HCT116 (cell line): ENCODE measurements around the gene KLRD1. TPM values are rescaled to one million over a fixed set of nuclear protein-coding genes. Genes with fewer than 3 reads are reported as not detected.

Experiments
- ATAC-seq: fragments of 200-7000 bp; cut with Tn5 transposase; 2 replicates; pipeline ENCODE4 v1.9.1; 2020; ENCODE audit warnings: mild to moderate bottlenecking, moderate library complexity
- BruUV-seq: library from RNA; stranded (reverse); fragments of 400-500 nt; replicated peaks from 2 replicates; lab custom pipeline; 2021; lab: Mats Ljungman, UMichigan
- CTCF ChIA-PET: fragments of 300-600 bp; sonication (Branson Sonifier 250); formaldehyde crosslinking; loops from one replicate; lab custom pipeline; 2021; ENCODE audit warnings: antibody characterized with exemption; lab: Charles Lee
- POLR2A ChIA-PET: fragments of 300-600, 350-600 bp; sonication (Branson Sonifier 250); formaldehyde crosslinking; loops from one replicate; lab custom pipeline; 2021; ENCODE audit warnings: antibody characterized with exemption; lab: Charles Lee
- RAD21 ChIA-PET, 2 experiments: fragments of 300-600 bp; sonication (Branson Sonifier 250); formaldehyde crosslinking; loops; one replicate each; lab custom pipeline; 2023; ENCODE audit warnings: low total read pairs in 2 of 2; ENCODE audit not compliant: uncharacterized antibody in 2 of 2, unreplicated experiment in 2 of 2, low non-redundant PET in 1 of 2; lab: Charles Lee
- DNase-seq: peaks from one replicate; pipeline ENCODE4 v3.0.0-alpha.2; 2010; ENCODE audit warnings: low read depth, low spot score
- H2AFZ ChIP-seq: fragments of 200-600 bp; shearing (Covaris generic), sonication (generic); 2 replicates; pipeline ENCODE4 v1.6.1; 2017; ENCODE audit warnings: low read depth, mixed run types, mixed read lengths, antibody characterized with exemption, low read length; ENCODE audit not compliant: poor library complexity, severe bottlenecking
- H3K27ac ChIP-seq: 2 replicates; pipeline ENCODE4 v1.5.1; 2012; ENCODE audit warnings: low read depth, low read length
- H3K27me3 ChIP-seq: fragments of 200-600 bp; sonication (generic); 2 replicates; pipeline ENCODE4 v1.6.1; 2016; ENCODE audit warnings: mixed run types, low read length, mixed read lengths; ENCODE audit not compliant: insufficient read depth
- H3K36me3 ChIP-seq, 2 experiments: fragments of 200-500 bp in 1 of 2; fragments of 200-600 bp in 1 of 2; sonication (Bioruptor generic) in 1 of 2; sonication (generic) in 1 of 2; 2 replicates each; pipeline versions ENCODE4 v1.5.1 to v1.6.1; 2014 to 2016; ENCODE audit warnings: low read length in 2 of 2, inconsistent platforms in 1 of 2, mixed read lengths in 1 of 2, mixed run types in 1 of 2; ENCODE audit not compliant: insufficient read depth in 2 of 2, control insufficient read depth in 1 of 2
- H3K4me1 ChIP-seq, 2 experiments: fragments of 200-600 bp in 1 of 2; sonication (generic) in 1 of 2; 2 replicates each; pipeline versions ENCODE4 v1.5.1 to v1.6.1; 2012 to 2017; ENCODE audit warnings: low read length in 2 of 2, inconsistent platforms in 1 of 2, mild to moderate bottlenecking in 1 of 2, mixed read lengths in 1 of 2, mixed run types in 1 of 2, moderate library complexity in 1 of 2; ENCODE audit not compliant: insufficient read depth in 2 of 2, control insufficient read depth in 1 of 2
- H3K4me2 ChIP-seq: fragments of 200-600 bp; sonication (generic); 2 replicates; pipeline ENCODE4 v1.6.1; 2017; ENCODE audit warnings: mixed run types, low read length, mixed read lengths
- H3K4me3 ChIP-seq, 2 experiments: fragments of 200-600 bp in 1 of 2; sonication (generic) in 1 of 2; replicated peaks in 1 of 2; 2 replicates each; pipeline ENCODE4 v1.5.1; 2011 to 2016; ENCODE audit warnings: low read length in 2 of 2, control low read depth in 1 of 2, low read depth in 1 of 2, mild to moderate bottlenecking in 1 of 2, mixed read lengths in 1 of 2, mixed run types in 1 of 2
- H3K79me2 ChIP-seq: fragments of 200-600 bp; sonication (generic); 2 replicates; pipeline ENCODE4 v1.6.1; 2017; ENCODE audit warnings: mild to moderate bottlenecking, mixed run types, low read length, moderate library complexity, mixed read lengths; ENCODE audit not compliant: insufficient read depth
- H3K9ac ChIP-seq: fragments of 200-600 bp; sonication (generic); 2 replicates; pipeline ENCODE4 v1.6.1; 2016; ENCODE audit warnings: low read length, mixed read lengths
- H3K9me2 ChIP-seq: fragments of 200-600 bp; sonication (generic), shearing (Covaris generic); 2 replicates; pipeline ENCODE4 v1.6.1; 2017; ENCODE audit warnings: mixed run types, mild to moderate bottlenecking, moderate library complexity; ENCODE audit not compliant: insufficient read depth
- H3K9me3 ChIP-seq, 2 experiments: fragments of 200-500 bp in 1 of 2; fragments of 200-600 bp in 1 of 2; sonication (Bioruptor generic) in 1 of 2; sonication (generic) in 1 of 2; 2 replicates each; pipeline ENCODE4 v1.6.1; 2014 to 2017; ENCODE audit warnings: low read length in 2 of 2, mixed read lengths in 2 of 2, inconsistent platforms in 1 of 2, low read depth in 1 of 2, mild to moderate bottlenecking in 1 of 2, mixed run types in 1 of 2, moderate library complexity in 1 of 2; ENCODE audit not compliant: control insufficient read depth in 1 of 2, insufficient read depth in 1 of 2
- H4K20me1 ChIP-seq: fragments of 200-600 bp; sonication (generic), shearing (Covaris generic); 2 replicates; pipeline ENCODE4 v1.6.1; 2017; ENCODE audit warnings: mixed run types, mild to moderate bottlenecking, moderate library complexity; ENCODE audit not compliant: insufficient read depth
- CBX3 ChIP-seq: IDR thresholded peaks from 2 replicates; pipeline ENCODE4 v1.6.1; 2012; ENCODE audit warnings: low read depth
- CEBPB ChIP-seq: IDR thresholded peaks from 2 replicates; pipeline ENCODE4 v1.6.1; 2012; ENCODE audit warnings: low read depth
- EGR1 ChIP-seq: IDR thresholded peaks from 2 replicates; pipeline ENCODE4 v1.6.1; 2012; ENCODE audit warnings: low read depth
- ELF1 ChIP-seq: IDR thresholded peaks from 2 replicates; pipeline ENCODE4 v1.6.1; 2012; ENCODE audit warnings: low read depth, borderline replicate concordance
- EZH2 ChIP-seq: fragments of 200-600 bp; sonication (generic); IDR thresholded peaks from 2 replicates; pipeline ENCODE4 v1.6.1; 2017; ENCODE audit warnings: antibody characterized with exemption, mixed run types
- POLR2AphosphoS5 ChIP-seq: IDR thresholded peaks from 2 replicates; pipeline ENCODE4 v1.6.1; 2011; ENCODE audit warnings: mild to moderate bottlenecking, low read depth, low read length, moderate library complexity
- RAD21 ChIP-seq: IDR thresholded peaks from 2 replicates; pipeline ENCODE4 v1.6.1; 2012; ENCODE audit warnings: low read depth, mild to moderate bottlenecking
- SIN3A ChIP-seq: IDR thresholded peaks from 2 replicates; pipeline ENCODE4 v1.6.1; 2012; ENCODE audit warnings: low read depth
- SRF ChIP-seq: IDR thresholded peaks from 2 replicates; pipeline ENCODE4 v1.6.1; 2012; ENCODE audit warnings: low read depth
- TCF7L2 ChIP-seq: IDR thresholded peaks from 2 replicates; pipeline ENCODE4 v1.7.0; 2011; ENCODE audit warnings: borderline replicate concordance, inconsistent platforms; ENCODE audit not compliant: insufficient read depth, insufficient read length; ENCODE audit errors: extremely low read depth
- ZFX ChIP-seq: fragments of 450-650 bp; IDR thresholded peaks from 2 replicates; pipeline ENCODE4 v1.6.1; 2017
- ZNF274 ChIP-seq: fragments of 200-500 bp; sonication (Bioruptor generic); IDR thresholded peaks from 2 replicates; pipeline ENCODE4 v1.6.1; 2014; ENCODE audit warnings: mild to moderate bottlenecking, low read depth, low read length, inconsistent platforms
- intact Hi-C: fragments of 100-400 bp; cut with micrococcal nuclease; formaldehyde crosslinking; loops from 2 replicates; pipeline ENCODE4 v1.10.0; 2022
- total RNA-seq: library from RNA; stranded (reverse); gene quantifications from one replicate; pipeline ENCODE4 v1.2.1, GENCODE V29; 2021; ENCODE audit not compliant: unreplicated experiment
- TF ChIP-seq, protein P1 (sequence below): IDR thresholded peaks from 2 replicates; pipeline ENCODE4 v1.6.1; 2012
- TF ChIP-seq, protein P2 (sequence below): IDR thresholded peaks from 2 replicates; pipeline ENCODE4 v1.6.1; 2012
- TF ChIP-seq, protein P3 (sequence below), 3 experiments: fragments of 200-600 bp in 1 of 3; sonication (generic) in 1 of 3; IDR thresholded peaks in 2 of 3; conservative IDR thresholded peaks in 1 of 3; 2 replicates each; pipeline ENCODE4 v1.5.1; 2012 to 2017; ENCODE audit warnings: low read depth in 2 of 3, low read length in 2 of 3, antibody characterized with exemption in 1 of 3, borderline replicate concordance in 1 of 3, control low read depth in 1 of 3, mild to moderate bottlenecking in 1 of 3, mixed read lengths in 1 of 3, mixed run types in 1 of 3, moderate library complexity in 1 of 3; ENCODE audit not compliant: insufficient read depth in 1 of 3

The KLRD1 gene
- total RNA-seq, 1 experiment from 2014 or later, result 0.27 TPM

DNA sequence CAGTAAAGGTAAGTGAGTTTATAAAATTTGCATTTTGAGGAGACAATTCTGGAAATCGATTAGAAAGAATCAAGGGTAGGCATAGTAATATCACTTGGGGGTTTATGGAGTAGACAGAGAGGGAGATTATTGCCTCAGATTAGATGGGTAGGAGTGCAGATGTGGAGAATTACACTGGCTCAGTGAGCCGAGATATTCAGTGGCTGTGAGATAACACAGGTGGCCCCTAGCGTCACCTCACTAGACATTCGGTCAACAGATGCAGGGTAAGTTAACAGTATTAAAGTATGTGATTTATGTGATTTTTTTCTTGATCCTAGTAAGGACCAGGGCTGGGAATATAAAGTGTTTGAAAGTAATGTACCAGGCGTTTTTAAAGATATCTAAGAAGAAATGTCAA is 39.6 kb upstream of the KLRD1 start:
- no TSS peak for BruUV-seq
- Histone ChIP-seq H3K4me3 (no peak overlapping the region), H3K27ac (no peak overlapping the region), H3K27me3 (no peaks in the 10 kb centered on the region), H3K9me3 (no peaks in the 10 kb centered on the region), H3K79me2 (no peaks in the 10 kb centered on the region), H3K4me1 (no peaks in the 10 kb centered on the region), H3K9ac (no peak overlapping the region), H3K9me2 (peaks cover 3% of the 10 kb centered on the region; the same call in 1 of the 2 replicates), H4K20me1 (no peaks in the 10 kb centered on the region), H3K36me3 (no peaks in the 10 kb centered on the region), H2AFZ (no peak overlapping the region), H3K4me2 (no peak overlapping the region)
- RAD21 ChIA-PET, result no interaction called here
- intact Hi-C loops, result no loop called here
- CTCF ChIA-PET, result no interaction called here
- TF ChIP-seq CBX3 (no peak), CEBPB (no peak), ELF1 (no peak), SRF (no peak), RAD21 (no peak), ZFX (no peak), ZNF274 (no peak), SIN3A (no peak), EGR1 (no peak), TCF7L2 (no peak), POLR2AphosphoS5 (no peak), EZH2 (no peak)
- TF ChIP-seq, protein P1, sequence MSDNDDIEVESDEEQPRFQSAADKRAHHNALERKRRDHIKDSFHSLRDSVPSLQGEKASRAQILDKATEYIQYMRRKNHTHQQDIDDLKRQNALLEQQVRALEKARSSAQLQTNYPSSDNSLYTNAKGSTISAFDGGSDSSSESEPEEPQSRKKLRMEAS, result no peak
- TF ChIP-seq, protein P2, sequence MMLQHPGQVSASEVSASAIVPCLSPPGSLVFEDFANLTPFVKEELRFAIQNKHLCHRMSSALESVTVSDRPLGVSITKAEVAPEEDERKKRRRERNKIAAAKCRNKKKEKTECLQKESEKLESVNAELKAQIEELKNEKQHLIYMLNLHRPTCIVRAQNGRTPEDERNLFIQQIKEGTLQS, result no peak
- TF ChIP-seq, protein P3, sequence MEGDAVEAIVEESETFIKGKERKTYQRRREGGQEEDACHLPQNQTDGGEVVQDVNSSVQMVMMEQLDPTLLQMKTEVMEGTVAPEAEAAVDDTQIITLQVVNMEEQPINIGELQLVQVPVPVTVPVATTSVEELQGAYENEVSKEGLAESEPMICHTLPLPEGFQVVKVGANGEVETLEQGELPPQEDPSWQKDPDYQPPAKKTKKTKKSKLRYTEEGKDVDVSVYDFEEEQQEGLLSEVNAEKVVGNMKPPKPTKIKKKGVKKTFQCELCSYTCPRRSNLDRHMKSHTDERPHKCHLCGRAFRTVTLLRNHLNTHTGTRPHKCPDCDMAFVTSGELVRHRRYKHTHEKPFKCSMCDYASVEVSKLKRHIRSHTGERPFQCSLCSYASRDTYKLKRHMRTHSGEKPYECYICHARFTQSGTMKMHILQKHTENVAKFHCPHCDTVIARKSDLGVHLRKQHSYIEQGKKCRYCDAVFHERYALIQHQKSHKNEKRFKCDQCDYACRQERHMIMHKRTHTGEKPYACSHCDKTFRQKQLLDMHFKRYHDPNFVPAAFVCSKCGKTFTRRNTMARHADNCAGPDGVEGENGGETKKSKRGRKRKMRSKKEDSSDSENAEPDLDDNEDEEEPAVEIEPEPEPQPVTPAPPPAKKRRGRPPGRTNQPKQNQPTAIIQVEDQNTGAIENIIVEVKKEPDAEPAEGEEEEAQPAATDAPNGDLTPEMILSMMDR (IDR thresholded peaks at IDR 0.05 in 2 of 3, conservative IDR thresholded peaks at IDR 0.05 in 1 of 3; ENCODE audit: borderline replicate concordance in 1 of 3, insufficient read depth in 1 of 3, low read depth in 2 of 3, low read length in 2 of 3), result no peak
- DNase-seq (no peak), ATAC-seq (no peak)
- POLR2A ChIA-PET, result no interaction called here
